Sigmoid colon (tissue), 7 donors: Measurements from ENCODE around the gene DNASE1L1. TPM values are rescaled to one million over a fixed set of nuclear protein-coding genes. Genes with fewer than 3 reads are reported as not detected.

ENCODE experiments used
- DNase-seq: peaks from one replicate; pipeline ENCODE4 v3.0.0-alpha.2; 2019
- H3K27ac ChIP-seq, 4 donors: fragments of 200-600 bp; sonication (generic); one replicate each; pipeline ENCODE4 v1.5.1; 2016 to 2019; ENCODE audit warnings: mild to moderate bottlenecking in 1 of 4
- H3K27me3 ChIP-seq, 3 donors: fragments of 200-600 bp; sonication (generic); one replicate each; pipeline ENCODE4 v1.5.1; 2019; ENCODE audit warnings: mild to moderate bottlenecking in 1 of 3
- H3K36me3 ChIP-seq, 4 donors: fragments of 200-600 bp; sonication (generic); one replicate each; pipeline ENCODE4 v1.5.1; 2016 to 2019
- H3K4me1 ChIP-seq, 4 donors: fragments of 200-600 bp; sonication (generic); one replicate each; pipeline ENCODE4 v1.5.1; 2017 to 2019
- H3K4me3 ChIP-seq, 4 donors: fragments of 200-600 bp; sonication (generic); one replicate each; pipeline ENCODE4 v1.5.1; 2017 to 2019; ENCODE audit warnings: mild to moderate bottlenecking in 2 of 4, moderate library complexity in 1 of 4
- H3K9me3 ChIP-seq, 4 donors: fragments of 200-600 bp in 3 of 4; sonication (generic) in 3 of 4; one replicate each; pipeline versions ENCODE4 v1.5.1 to v1.6.1; 2013 to 2019
- EP300 ChIP-seq, 4 donors: sonication (generic); formaldehyde crosslinking; IDR thresholded peaks; one replicate each; pipeline ENCODE4 v1.6.1; 2017; ENCODE audit warnings: antibody characterized with exemption in 4 of 4
- POLR2A ChIP-seq, 2 donors: fragments of 450-650 bp; IDR thresholded peaks; one replicate each; pipeline ENCODE4 v1.6.1; 2016; ENCODE audit warnings: antibody characterized with exemption in 2 of 2, mild to moderate bottlenecking in 2 of 2, moderate library complexity in 2 of 2
- POLR2AphosphoS5 ChIP-seq, 4 donors: sonication (generic); formaldehyde crosslinking; IDR thresholded peaks; one replicate each; pipeline ENCODE4 v1.6.1; 2017; ENCODE audit warnings: antibody characterized with exemption in 4 of 4
- WGBS, 2 donors: extraction: QIAGEN DNeasy Blood & Tissue Kit; methylation state at CpG; one replicate each; pipeline ENCODE4 v1.1.7; 2013; 5-methylcytosine and 5-hydroxymethylcytosine counted together
- intact Hi-C: fragments of 100-400 bp; cut with DNase I; formaldehyde crosslinking; loops from one replicate; pipeline ENCODE4 v1.15.1; 2023
- polyA plus RNA-seq, 3 donors: library from polyadenylated mRNA; stranded (reverse); fragments of 200-250 nt; gene quantifications; one replicate each; pipeline ENCODE4 v1.2.3, GENCODE V29; 2013
- total RNA-seq, 4 donors: library from RNA; depleted of rRNA; stranded (reverse); fragments of >200 nt; gene quantifications; one replicate each; pipeline ENCODE4 v1.1.0, GENCODE V29; 2016
- TF ChIP-seq, protein P1 (sequence below), 4 experiments: fragments of 450-650 bp in 3 of 4; fragments of 200-600 bp in 1 of 4; IDR thresholded peaks; one replicate each; pipeline ENCODE4 v1.5.1; 2016 to 2019; ENCODE audit warnings: antibody characterized with exemption in 4 of 4, mild to moderate bottlenecking in 3 of 4, moderate library complexity in 2 of 4
- donor health status: healthy with polysubstance abuse.
- donor health status: Bipolar disorder and iron deficiency.
- donor health status: healthy.

DNASE1L1 gene
- total and polyA plus RNA-seq, 7 donors: 10.9 to 25.7 (median 17.4) TPM

DNA sequence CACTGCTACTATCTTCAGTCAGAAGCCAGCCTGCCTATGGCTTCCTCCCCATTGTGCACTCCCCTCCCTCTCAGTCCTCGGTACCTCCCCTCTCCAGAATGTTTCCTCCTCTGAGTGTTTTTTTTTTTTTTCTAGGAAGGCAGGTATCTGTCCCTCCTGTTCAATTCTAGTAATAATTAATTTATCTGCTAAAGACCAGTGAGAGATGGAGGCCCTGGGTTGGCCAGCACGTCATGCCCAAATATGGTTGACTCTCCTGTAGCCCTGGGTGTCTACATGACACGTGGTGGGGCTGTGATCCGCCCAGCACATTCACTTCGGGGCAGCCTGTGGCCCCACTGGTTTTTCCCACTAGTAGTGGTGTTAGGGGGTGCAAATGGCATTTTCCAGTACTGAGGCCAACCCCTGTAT is 36.4 kb downstream of the DNASE1L1 start:
- peak overlapping the region; percentile 73 to 80 (median 78) for H3K4me3 ChIP-seq

DNA sequence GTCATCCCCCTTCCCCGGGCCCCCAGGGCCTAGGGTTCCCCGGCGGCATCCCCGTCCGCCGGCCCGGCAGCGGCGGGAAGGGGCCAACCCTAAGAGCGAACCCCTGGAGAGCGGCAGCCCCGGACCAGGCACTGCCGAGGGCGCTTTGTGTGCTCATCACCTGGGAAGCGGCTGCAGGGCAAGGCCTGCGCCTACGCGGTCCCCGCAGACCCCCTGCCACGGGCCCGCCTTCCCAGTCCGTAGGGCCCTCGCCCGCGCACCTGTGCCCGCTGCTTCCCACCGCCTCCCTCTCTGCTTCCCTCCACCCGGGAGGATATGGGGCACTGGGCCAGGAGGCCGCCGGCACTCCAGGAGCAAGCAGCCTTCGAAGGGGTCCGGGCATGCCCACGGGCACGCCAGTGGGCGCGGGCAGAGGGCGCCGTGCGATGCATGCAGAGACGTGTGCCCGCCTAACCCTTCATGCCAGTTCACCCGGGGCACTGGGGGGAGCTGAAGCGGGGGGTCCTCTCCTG is 37.2 kb downstream of the DNASE1L1 start:
- TF ChIP-seq POLR2AphosphoS5 (IDR thresholded peaks at IDR 0.05): peak in 2 of 4 donors; percentile 5 to 8
- TF ChIP-seq, protein P1, sequence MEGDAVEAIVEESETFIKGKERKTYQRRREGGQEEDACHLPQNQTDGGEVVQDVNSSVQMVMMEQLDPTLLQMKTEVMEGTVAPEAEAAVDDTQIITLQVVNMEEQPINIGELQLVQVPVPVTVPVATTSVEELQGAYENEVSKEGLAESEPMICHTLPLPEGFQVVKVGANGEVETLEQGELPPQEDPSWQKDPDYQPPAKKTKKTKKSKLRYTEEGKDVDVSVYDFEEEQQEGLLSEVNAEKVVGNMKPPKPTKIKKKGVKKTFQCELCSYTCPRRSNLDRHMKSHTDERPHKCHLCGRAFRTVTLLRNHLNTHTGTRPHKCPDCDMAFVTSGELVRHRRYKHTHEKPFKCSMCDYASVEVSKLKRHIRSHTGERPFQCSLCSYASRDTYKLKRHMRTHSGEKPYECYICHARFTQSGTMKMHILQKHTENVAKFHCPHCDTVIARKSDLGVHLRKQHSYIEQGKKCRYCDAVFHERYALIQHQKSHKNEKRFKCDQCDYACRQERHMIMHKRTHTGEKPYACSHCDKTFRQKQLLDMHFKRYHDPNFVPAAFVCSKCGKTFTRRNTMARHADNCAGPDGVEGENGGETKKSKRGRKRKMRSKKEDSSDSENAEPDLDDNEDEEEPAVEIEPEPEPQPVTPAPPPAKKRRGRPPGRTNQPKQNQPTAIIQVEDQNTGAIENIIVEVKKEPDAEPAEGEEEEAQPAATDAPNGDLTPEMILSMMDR (IDR thresholded peaks at IDR 0.05): no peak
- peaks cover 23 to 37% (median 28%) of the 10 kb centered on the region in 4 donors for H3K36me3 ChIP-seq
- intact Hi-C loops: no loop called here
- peak overlapping the region; percentile 98 to 99 (median 98) for H3K27ac ChIP-seq
- WGBS, 2 donors: 4 to 8% methylated on average over 43 of the region's 43 CpGs
- H3K4me1 ChIP-seq: peaks cover 0 to 29% (median 22%) of the 10 kb centered on the region in 4 donors
- DNase-seq: no peak
- H3K4me3 ChIP-seq: peak overlapping the region; percentile 73 to 80 (median 78)
- peaks cover 0 to 5% (median 0%) of the 10 kb centered on the region in 3 donors for H3K27me3 ChIP-seq
- H3K9me3 ChIP-seq: no peaks in the 10 kb centered on the region

More for the DNA sequence above, 36.4 kb downstream of the DNASE1L1 start:
- peak in 3 of 4 donors; percentile 50 to 71 (median 58) for TF ChIP-seq POLR2AphosphoS5 (IDR thresholded peaks at IDR 0.05)
- TF ChIP-seq, protein P1 (IDR thresholded peaks at IDR 0.05): no peak
- Histone ChIP-seq H3K36me3 (peaks cover 16 to 30% (median 21%) of the 10 kb centered on the region in 4 donors), H3K4me1 (peaks cover 0 to 28% (median 18%) of the 10 kb centered on the region in 4 donors), H3K27ac (peak overlapping the region; percentile 98 to 99 (median 98)), H3K9me3 (no peaks in the 10 kb centered on the region), H3K27me3 (peaks cover 0 to 5% (median 0%) of the 10 kb centered on the region in 3 donors)
- 11 to 28% methylated on average over 5 of the region's 5 CpGs for WGBS, 2 donors
- DNase-seq: no peak
- intact Hi-C loops: no loop called here

- H3K27me3 ChIP-seq: peaks cover 0 to 5% (median 0%) of the 10 kb centered on the region in 3 donors
These were observed 37.9 kb downstream of the DNASE1L1 start for GRCh38 chrX:154371017-154371788.

GRCh38 chrX:154370300-154371016 is 38.6 kb downstream of the DNASE1L1 start:
- Histone ChIP-seq H3K36me3 (peaks cover 33 to 51% (median 41%) of the 10 kb centered on the region in 4 donors), H3K27ac (peak overlapping the region; percentile 98 to 99 (median 98)), H3K4me3 (peak overlapping the region; percentile 73 to 80 (median 78)), H3K27me3 (peaks cover 0 to 5% (median 0%) of the 10 kb centered on the region in 3 donors), H3K9me3 (no peaks in the 10 kb centered on the region), H3K4me1 (peaks cover 0 to 39% (median 32%) of the 10 kb centered on the region in 4 donors)
- 0 to 3% methylated on average over 63 of the region's 63 CpGs for WGBS, 2 donors
- TF ChIP-seq POLR2AphosphoS5 (IDR thresholded peaks at IDR 0.05) (peak in 1 of 4 donors; percentile 7), POLR2A (IDR thresholded peaks at IDR 0.05) (no peak)
- no peak for DNase-seq
- intact Hi-C loops: no loop called here

More at GRCh38 chrX:154371017-154371788, 37.9 kb downstream of the DNASE1L1 start:
- Histone ChIP-seq H3K36me3 (peaks cover 29 to 44% (median 34%) of the 10 kb centered on the region in 4 donors), H3K4me1 (peaks cover 0 to 31% (median 25%) of the 10 kb centered on the region in 4 donors), H3K4me3 (peak overlapping the region; percentile 73 to 80 (median 78)), H3K27ac (peak overlapping the region; percentile 98 to 99 (median 98)), H3K9me3 (no peaks in the 10 kb centered on the region)
- 0 to 1% methylated on average over 77 of the region's 77 CpGs for WGBS, 2 donors
- intact Hi-C loops: no loop called here
- TF ChIP-seq, protein P1 (IDR thresholded peaks at IDR 0.05): no peak
- TF ChIP-seq POLR2A (IDR thresholded peaks at IDR 0.05) (peak; percentile 86 to 88), EP300 (IDR thresholded peaks at IDR 0.05) (no peak), POLR2AphosphoS5 (IDR thresholded peaks at IDR 0.05) (peak in 3 of 4 donors; percentile 88 to 96 (median 94))
- DNase-seq: peak; percentile 97
